Measurements from ENCODE around the gene KCTD3. TPM values are rescaled to one million over a fixed set of nuclear protein-coding genes. Genes with fewer than 3 reads are reported as not detected.

The KCTD3 gene
- total and polyA plus RNA-seq, 2 of the 13 experiments (the other 11 are each of a cell fraction or from before 2014, with no cell fraction given): 49.8 to 68.1 TPM

GRCh38 chr1:215600258-215600792 is 33.2 kb downstream of the KCTD3 start:
- intact Hi-C loops (cut with micrococcal nuclease; ENCODE audit: unreplicated experiment): no loop called here
- H4K20me1 ChIP-seq (ENCODE audit: insufficient read depth, low read length): no peaks in the 10 kb centered on the region
- BruUV-seq (replicated peaks): no TSS peak
- ChIA-PET POLR2A (no interaction called here), CTCF (ENCODE audit: low intra/inter-chr PET ratio, low total read pairs) (no interaction called here)
- in situ Hi-C loops (cut with HindIII; ENCODE audit: extremely low pct_ligation_motif_present, low pct_unique_long_range_greater_than_20kb): no loop called here
- H3K9ac ChIP-seq (ENCODE audit: insufficient read depth, low read depth, low read length): no peak overlapping the region
- TF ChIP-seq ZNF597 (CRISPR knock-in tag; IDR thresholded peaks at IDR 0.05): no peak
- no peak for TF ChIP-seq ZNF724P (CRISPR knock-in tag; IDR thresholded peaks at IDR 0.05; ENCODE audit: borderline replicate concordance)
- TF ChIP-seq ZKSCAN8 (CRISPR knock-in tag; IDR thresholded peaks at IDR 0.05; ENCODE audit: borderline replicate concordance): no peak
- no peak for TF ChIP-seq ZNF569 (CRISPR knock-in tag; IDR thresholded peaks at IDR 0.05; ENCODE audit: borderline replicate concordance)
- no peak for TF ChIP-seq HNF4G (IDR thresholded peaks at IDR 0.05; ENCODE audit: borderline replicate concordance, low read depth, low read length)
- TF ChIP-seq HNF4G (CRISPR knock-in tag; IDR thresholded peaks at IDR 0.05; ENCODE audit: borderline replicate concordance, low read depth): no peak
- no peak for TF ChIP-seq GATAD2A (CRISPR knock-in tag; IDR thresholded peaks at IDR 0.05)
- no peak for TF ChIP-seq GTF2F1 (IDR thresholded peaks at IDR 0.05; ENCODE audit: low read length)
- no peak for TF ChIP-seq RAD51 (IDR thresholded peaks at IDR 0.05; ENCODE audit: borderline replicate concordance)
- TF ChIP-seq ZBTB42 (CRISPR knock-in tag; IDR thresholded peaks at IDR 0.05): no peak
- no peak for ATAC-seq
- no peak for FAIRE-seq
- H3K79me2 ChIP-seq (ENCODE audit: insufficient read depth, low read length): no peaks in the 10 kb centered on the region
- no peak overlapping the region for H3K27ac ChIP-seq (ENCODE audit: extremely low read length, insufficient read depth, low read length)
- peaks cover 23% of the 10 kb centered on the region for H3K4me1 ChIP-seq (ENCODE audit: insufficient read depth, low read length)
- H2AFZ ChIP-seq (ENCODE audit: low read length): no peak overlapping the region
- no peak overlapping the region for H3K4me3 ChIP-seq (replicated peaks in 1 of 3; ENCODE audit: insufficient read depth in 1 of 3, low read depth in 2 of 3, low read length in 3 of 3)
- peaks cover 3 to 52% of the 10 kb centered on the region in 2 experiments for H3K36me3 ChIP-seq (replicated peaks in 1 of 2; ENCODE audit: control insufficient read depth in 1 of 2, insufficient read depth in 2 of 2, low read length in 2 of 2)
- H3K27me3 ChIP-seq (ENCODE audit: control insufficient read depth in 1 of 2, insufficient read depth in 2 of 2, low read length in 2 of 2): no peaks in the 10 kb centered on the region
- H3K9me3 ChIP-seq (ENCODE audit: low read length): no peaks in the 10 kb centered on the region
- DNase-seq (ENCODE audit: low spot score): no peak
- no peak overlapping the region for H3K4me2 ChIP-seq (ENCODE audit: low read depth, low read length)

Data from HepG2 (cell line).